HFFc6 (cell line): ENCODE results near the gene RPS5. TPM values are rescaled to one million over a fixed set of nuclear protein-coding genes. Genes with fewer than 3 reads are reported as not detected.
A peak's percentile ranks its signal among the peaks of the same experiment; 100 is the strongest.
"Not testable (repeated sequence)": the region's sequence is repeated elsewhere in the genome, so short reads cannot be mapped to it uniquely, and the experiment has no call there.

ENCODE experiments used
- DNase-seq: peaks from one replicate; pipeline ENCODE4 v3.0.0-alpha.2; 2018
- H3K27ac Mint-ChIP-seq: 2 replicates; pipeline ENCODE4 v1.8.0; 2020; ENCODE audit warnings: mild to moderate bottlenecking, mixed read lengths
- H3K27me3 Mint-ChIP-seq: 2 replicates; pipeline ENCODE4 v1.8.0; 2021; ENCODE audit warnings: mild to moderate bottlenecking, moderate library complexity, mixed read lengths; ENCODE audit not compliant: insufficient read depth
- H3K36me3 Mint-ChIP-seq: 2 replicates; pipeline ENCODE4 v1.8.0; 2021; ENCODE audit warnings: low read depth, mixed read lengths
- H3K4me1 Mint-ChIP-seq: 2 replicates; pipeline ENCODE4 v1.8.0; 2020; ENCODE audit warnings: low read depth, mixed read lengths
- H3K4me3 Mint-ChIP-seq: 2 replicates; pipeline ENCODE4 v1.8.0; 2020; ENCODE audit warnings: mild to moderate bottlenecking, moderate library complexity, mixed read lengths
- H3K9me3 Mint-ChIP-seq: 2 replicates; pipeline ENCODE4 v1.8.0; 2020; ENCODE audit warnings: mild to moderate bottlenecking, mixed read lengths
- CTCF ChIP-seq: fragments of 200-600 bp; sonication (generic); IDR thresholded peaks from 2 replicates; pipeline ENCODE4 v1.5.0; 2021; ENCODE audit warnings: antibody characterized with exemption, mild to moderate bottlenecking
- microRNA-seq: library from miRNA; unstranded; fragments of <30 nt; microRNA quantifications from one replicate; pipeline ENCODE4, GENCODE V29; 2019
- total RNA-seq, 6 experiments: library from RNA; stranded (reverse); fragmentation: NEBNext Ultra II Directional; extraction: Animal tissue kit (Norgen Biotek cat#: 25700); gene quantifications; 2 replicates in 1 of 6; 3 replicates in 5 of 6; pipeline ENCODE4 v1.2.3, GENCODE V29; 2021

The RPS5 gene
- total RNA-seq, 6 experiments from 2014 or later, result 958 to 1,072 (median 1,017) TPM

GRCh38 chr19:58434217-58434616 is 47.1 kb downstream of the RPS5 start:
- Mint-ChIP-seq H3K36me3 (peaks cover 95% of the 10 kb centered on the region), H3K9me3 (peaks cover 98% of the 10 kb centered on the region)

GRCh38 chr19:58439576-58440554 is 52.8 kb downstream of the RPS5 start, which contains the start of gene ZNF132:
TSS of gene ZNF132 (minus strand) at chr19:58440153. CDS start at chr19:58439821, 332 bp downstream.
- Mint-ChIP-seq H3K27me3 (peaks cover 13% of the 10 kb centered on the region), H3K4me1 (peaks cover 20% of the 10 kb centered on the region), H3K4me3 (peak within 1 kb of the TSS; percentile 93), H3K27ac (peak within 1 kb of the TSS; percentile 97), H3K9me3 (peaks cover 72% of the 10 kb centered on the region), H3K36me3 (peaks cover 67% of the 10 kb centered on the region)
- DNase-seq, result peak; percentile 99
- no peak for TF ChIP-seq CTCF

More at GRCh38 chr19:58434217-58434616, 47.1 kb downstream of the RPS5 start:
- Mint-ChIP-seq H3K27me3 (peaks cover 5% of the 10 kb centered on the region), H3K4me1 (peaks cover 9% of the 10 kb centered on the region), H3K27ac (no peak overlapping the region), H3K4me3 (no peak overlapping the region)
- TF ChIP-seq CTCF, result no peak
- DNase-seq, result no peak

GRCh38 chr19:58440556-58440955 is 53.5 kb downstream of the RPS5 start:
- Mint-ChIP-seq H3K4me1 (peaks cover 20% of the 10 kb centered on the region), H3K9me3 (peaks cover 65% of the 10 kb centered on the region), H3K4me3 (peak overlapping the region; percentile 93), H3K27me3 (peaks cover 13% of the 10 kb centered on the region), H3K27ac (peak overlapping the region; percentile 97), H3K36me3 (peaks cover 60% of the 10 kb centered on the region)
- DNase-seq, result no peak
- TF ChIP-seq CTCF, result no peak

GRCh38 chr19:58442986-58443385 is 55.9 kb downstream of the RPS5 start:
- peaks cover 47% of the 10 kb centered on the region for H3K9me3 Mint-ChIP-seq
- H3K4me1 Mint-ChIP-seq, result peaks cover 19% of the 10 kb centered on the region
- H3K36me3 Mint-ChIP-seq, result peaks cover 40% of the 10 kb centered on the region
- not testable (repeated sequence) for DNase-seq, H3K4me3 Mint-ChIP-seq, H3K27ac Mint-ChIP-seq
- H3K27me3 Mint-ChIP-seq, result peaks cover 15% of the 10 kb centered on the region

Small RNA genes within 50 kb of the gene (microRNA-seq; reads per million reads assigned to microRNA genes)
- not detected for gene MIR4754

Other genes starting within 250 kb of the RPS5 start
- 1 to 10 TPM; 6.6 to 9.5 (median 7.9) TPM for gene ZNF329, start 236.5 kb upstream of the RPS5 start, total RNA-seq
- 10 to 100 TPM; 15.6 to 18.4 (median 17.6) TPM for gene ZNF274, start 204.2 kb upstream of the RPS5 start, total RNA-seq
- gene ZNF544, start 158.4 kb upstream of the RPS5 start, total RNA-seq, result 10 to 100 TPM; 26.5 to 32.5 (median 29.9) TPM
- gene ZNF8, start 108.3 kb upstream of the RPS5 start, total RNA-seq, result 1 to 10 TPM; 3.4 to 4.5 (median 4.1) TPM
- 10 to 100 TPM; 24.0 to 31.2 (median 28.2) TPM for gene ERVK3-1, start 81.9 kb upstream of the RPS5 start, total RNA-seq
- gene ZSCAN22, start 60.3 kb upstream of the RPS5 start, total RNA-seq, result 1 to 10 TPM; 2.5 to 3.0 (median 2.8) TPM
- 10 to 100 TPM; 21.2 to 36.9 (median 25.4) TPM for gene A1BG, start 33.8 kb upstream of the RPS5 start, total RNA-seq
- gene ZNF497, start 24.5 kb upstream of the RPS5 start, total RNA-seq, result under 1 TPM; 0.16 to 0.35 (median 0.27) TPM
- gene ZNF837, start 6.2 kb upstream of the RPS5 start, total RNA-seq, result 1 to 10 TPM in 2 of 6 experiments, under 1 TPM in 4; 0.63 to 1.3 (median 0.75) TPM
- under 1 TPM in 2 of 6 experiments, not detected in 4; 0.26 to 0.39 TPM for gene RNF225, start 8.4 kb downstream of the RPS5 start, total RNA-seq
- gene ZNF584, start 21.4 kb downstream of the RPS5 start, total RNA-seq, result 10 to 100 TPM; 13.3 to 15.0 (median 14.0) TPM
- 1 to 10 TPM; 4.0 to 5.2 (median 4.5) TPM for gene ZNF132, start 52.9 kb downstream of the RPS5 start, total RNA-seq
- 1 to 10 TPM; 3.8 to 5.9 (median 4.7) TPM for gene ZNF324B, start 64.4 kb downstream of the RPS5 start, total RNA-seq
- 1 to 10 TPM; 5.6 to 7.5 (median 6.8) TPM for gene ZNF324, start 79.8 kb downstream of the RPS5 start, total RNA-seq
- gene ZNF446, start 89.1 kb downstream of the RPS5 start, total RNA-seq, result 1 to 10 TPM; 5.7 to 6.9 (median 6.2) TPM
- 1 to 10 TPM; 2.0 to 5.7 (median 2.6) TPM for gene SLC27A5, start 124.7 kb downstream of the RPS5 start, total RNA-seq
- gene ZBTB45, start 132.5 kb downstream of the RPS5 start, total RNA-seq, result 10 to 100 TPM; 15.0 to 17.4 (median 16.7) TPM
- gene TRIM28, start 156.8 kb downstream of the RPS5 start, total RNA-seq, result 100 to 1,000 TPM; 376 to 529 (median 445) TPM
- 100 to 1,000 TPM; 100 to 126 (median 120) TPM for gene CHMP2A, start 167.8 kb downstream of the RPS5 start, total RNA-seq
- 100 to 1,000 TPM in 5 of 6 experiments, 10 to 100 TPM in 1; 91.5 to 114 (median 106) TPM for gene UBE2M, start 171.3 kb downstream of the RPS5 start, total RNA-seq
- 10 to 100 TPM in 3 of 6 experiments, 1 to 10 TPM in 3; 8.3 to 12.4 (median 9.3) TPM for gene MZF1, start 186.1 kb downstream of the RPS5 start, total RNA-seq